ENCODE data around the gene RRP15.

Gene RRP15

DNA sequence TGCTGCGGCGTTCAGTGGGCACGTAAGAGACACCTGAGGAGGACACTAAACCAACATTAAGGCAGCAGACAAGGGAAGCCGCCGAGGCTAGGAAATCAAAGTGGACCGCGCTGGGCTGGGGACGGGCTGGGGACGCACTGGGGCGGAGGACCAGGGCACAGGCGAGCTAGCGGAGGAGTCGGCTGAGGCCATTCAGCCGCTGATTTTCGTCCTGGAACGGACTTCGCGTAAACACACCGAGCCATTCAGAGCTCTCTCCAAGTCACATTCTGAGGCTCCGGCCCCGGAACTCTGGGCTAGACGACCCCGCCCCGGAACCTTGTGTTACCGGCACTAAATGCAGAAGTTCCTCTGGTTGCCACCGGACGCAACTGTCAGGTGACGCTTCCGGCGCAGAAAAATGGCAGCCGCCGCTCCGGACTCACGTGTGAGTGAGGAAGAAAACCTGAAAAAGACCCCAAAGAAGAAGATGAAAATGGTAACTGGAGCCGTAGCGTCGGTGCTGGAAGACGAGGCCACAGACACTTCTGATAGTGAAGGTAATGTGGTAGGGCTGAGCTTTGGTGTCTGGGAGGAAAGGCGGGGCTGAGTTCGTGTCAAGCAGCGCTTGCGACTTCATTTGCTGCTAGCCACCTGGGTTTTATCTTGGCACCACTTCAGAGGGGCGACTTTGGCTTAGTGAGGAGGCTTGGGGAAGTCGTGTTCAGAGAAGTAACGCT is at the start of gene RRP15:
Gene RRP15 (plus strand): TSS at position 377 of the 719 bp plus-strand sequence. CDS start 24 bp downstream, at position 401.
- peak; percentile 85 for DNase-seq

DNA sequence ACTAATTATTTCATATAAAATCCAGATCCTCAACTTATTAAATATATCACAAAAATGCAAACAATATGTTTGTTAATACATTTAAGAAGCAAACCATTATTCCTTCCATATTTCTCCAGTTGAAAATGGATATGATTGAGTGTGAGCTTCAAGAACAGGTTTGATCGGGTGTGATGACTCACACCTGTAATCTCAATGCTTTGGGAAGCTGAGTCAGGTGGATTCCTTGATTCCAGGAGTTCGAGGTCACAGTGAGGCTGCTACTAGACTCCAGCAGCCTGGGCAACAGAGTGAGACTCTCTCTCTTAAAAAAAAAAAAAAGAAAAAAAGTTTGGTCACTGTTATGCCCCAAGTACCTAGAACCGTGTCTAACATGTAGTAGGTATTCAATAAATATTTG is 42.9 kb upstream of the RRP15 start:
- DNase-seq, result no peak

- DNase-seq, result no peak
These were observed 37.8 kb upstream of the RRP15 start for GRCh38 chr1:218247339-218247738.

DNA sequence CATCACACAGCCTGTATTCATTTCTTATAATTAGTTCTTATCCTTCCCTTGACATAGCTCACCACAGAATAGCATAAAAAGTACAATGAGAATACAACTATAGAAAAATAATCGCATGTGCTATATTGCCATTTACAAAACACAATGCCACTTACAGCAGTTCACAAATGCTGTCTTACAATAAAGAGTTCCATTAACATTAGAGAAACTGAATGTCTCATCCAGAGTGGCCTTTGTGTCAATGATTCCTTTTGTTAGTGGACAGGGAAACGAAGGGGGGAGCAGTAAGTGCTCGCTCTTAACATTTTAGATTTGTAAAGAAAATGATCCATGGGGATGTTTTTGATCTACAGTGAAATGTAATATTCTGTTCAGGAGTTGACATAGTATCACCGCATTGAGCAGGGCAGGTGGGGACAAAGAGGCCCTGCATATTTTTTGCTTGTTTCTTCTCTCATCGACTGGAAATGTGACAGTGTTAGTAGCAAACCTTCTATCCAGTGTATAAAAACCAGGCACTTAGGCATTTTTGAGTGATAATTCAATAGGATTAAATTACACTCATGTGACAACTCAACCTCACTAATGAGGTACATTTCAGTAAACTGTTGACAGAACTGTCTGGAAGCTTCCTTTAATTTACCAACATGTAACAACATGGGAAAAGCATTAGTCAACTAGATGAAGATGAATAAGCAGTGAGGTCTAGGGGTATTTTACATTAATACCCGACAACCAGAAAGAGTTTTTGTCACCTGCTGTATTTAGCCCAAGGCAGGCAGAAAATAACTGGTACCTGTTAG is 35.6 kb upstream of the RRP15 start:
- no peak for DNase-seq

GRCh38 chr1:218250492-218250891 is 34.6 kb upstream of the RRP15 start:
- DNase-seq, result no peak

DNA sequence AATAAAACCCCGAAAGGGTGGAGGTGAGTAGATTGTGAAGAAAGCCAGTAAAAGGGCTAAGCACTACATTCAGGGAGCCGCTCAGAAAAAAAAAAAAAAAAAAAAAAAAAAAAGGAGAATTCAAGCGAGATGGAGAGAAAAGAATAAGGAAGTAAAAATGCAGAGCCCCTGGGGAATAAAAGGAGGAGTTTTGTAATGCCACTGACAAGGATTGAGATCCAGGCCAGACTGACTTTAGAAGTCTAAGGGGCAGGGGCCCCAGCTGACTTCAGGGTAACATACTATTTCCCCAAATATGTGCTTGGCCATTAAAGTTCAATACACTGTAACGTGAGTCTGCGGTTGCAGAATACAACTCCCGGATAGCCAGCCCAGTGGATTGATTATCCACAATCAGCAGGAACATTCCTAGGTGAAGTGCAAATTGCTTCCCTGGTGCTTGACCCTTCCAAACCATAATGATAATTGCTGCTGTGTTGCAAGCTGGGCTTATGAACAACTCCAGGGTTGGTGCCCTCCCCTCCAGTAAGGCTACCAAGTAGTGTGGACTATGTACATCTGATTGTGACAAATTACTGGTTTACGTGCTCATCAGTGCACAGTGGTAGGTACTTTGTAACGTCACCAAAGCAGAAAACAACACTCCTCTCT is 30.7 kb upstream of the RRP15 start:
- no peak for DNase-seq

DNA sequence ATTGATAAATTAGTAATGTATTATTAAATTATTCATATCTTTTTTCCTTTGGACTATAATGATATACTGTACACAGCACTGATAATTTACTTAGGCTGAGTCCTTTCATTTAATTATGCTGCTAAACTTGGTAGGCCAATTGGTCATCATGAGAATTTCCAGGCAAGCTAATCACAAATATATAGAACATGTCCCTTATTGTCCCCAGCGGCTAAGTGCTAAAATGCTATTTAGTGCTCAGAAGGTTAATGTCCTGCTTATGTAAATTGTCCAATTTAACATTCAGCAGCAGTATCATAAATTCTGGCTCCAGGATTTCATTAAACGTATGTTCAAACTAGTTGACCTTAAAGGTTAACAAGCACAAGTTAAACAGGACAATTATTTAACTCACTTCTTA is 30.0 kb upstream of the RRP15 start:
- no peak for DNase-seq

DNA sequence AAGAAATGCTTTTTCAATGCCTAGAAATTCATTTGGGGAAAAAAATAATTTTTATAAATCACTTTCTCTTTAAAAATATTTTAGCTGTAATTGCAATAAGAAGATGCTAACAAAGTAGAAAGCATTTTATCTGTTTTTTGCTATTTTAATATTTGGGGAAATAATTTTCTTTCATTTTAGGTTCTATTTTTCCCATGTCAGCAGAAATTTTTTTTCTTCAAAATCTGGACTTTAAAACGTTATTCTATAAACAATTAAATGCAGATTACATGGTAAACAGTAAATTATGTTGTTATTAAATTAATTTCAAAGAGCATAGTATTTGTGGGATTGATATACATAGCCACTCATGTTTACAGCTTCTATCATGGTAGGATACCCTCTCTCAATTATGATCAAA is 27.7 kb upstream of the RRP15 start:
- DNase-seq, result no peak

DNA sequence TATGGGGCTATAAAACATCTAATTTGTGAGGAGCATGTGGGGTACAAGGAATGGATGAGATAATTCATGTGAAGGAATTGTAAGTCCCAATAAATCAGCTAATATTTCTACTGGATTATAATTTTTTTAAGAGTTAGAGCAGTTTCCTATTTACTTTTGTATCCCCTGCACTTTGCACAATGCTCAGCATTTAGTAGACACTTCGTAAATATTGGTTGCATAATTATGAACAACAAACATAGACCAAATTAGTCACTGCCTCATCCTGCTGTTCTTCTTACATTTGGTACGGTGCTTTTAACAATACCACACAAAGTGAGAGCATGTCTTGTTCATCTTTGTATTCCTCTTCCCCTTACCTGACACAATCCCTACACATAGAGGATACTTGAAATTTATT is 27.1 kb upstream of the RRP15 start:
- no peak for DNase-seq

DNA sequence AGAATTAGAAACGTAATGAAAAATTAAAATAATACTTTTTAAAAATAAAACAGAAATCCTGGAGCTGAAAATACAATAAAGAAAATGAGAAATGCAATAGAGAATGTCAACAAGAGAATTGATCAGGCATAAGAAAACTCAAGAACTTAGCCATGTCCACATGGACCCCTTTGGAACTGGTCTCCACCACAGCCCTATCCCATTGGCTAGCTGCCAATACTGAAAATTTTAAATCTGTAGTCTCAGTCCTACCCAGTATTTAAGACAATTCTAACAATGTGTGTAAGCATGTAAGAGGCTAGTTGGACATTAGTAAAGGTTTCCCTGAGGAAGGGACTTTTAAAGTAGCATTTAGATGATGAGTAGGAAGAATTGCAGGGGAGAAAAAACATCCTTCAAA is 25.8 kb upstream of the RRP15 start:
- DNase-seq, result no peak

DNA sequence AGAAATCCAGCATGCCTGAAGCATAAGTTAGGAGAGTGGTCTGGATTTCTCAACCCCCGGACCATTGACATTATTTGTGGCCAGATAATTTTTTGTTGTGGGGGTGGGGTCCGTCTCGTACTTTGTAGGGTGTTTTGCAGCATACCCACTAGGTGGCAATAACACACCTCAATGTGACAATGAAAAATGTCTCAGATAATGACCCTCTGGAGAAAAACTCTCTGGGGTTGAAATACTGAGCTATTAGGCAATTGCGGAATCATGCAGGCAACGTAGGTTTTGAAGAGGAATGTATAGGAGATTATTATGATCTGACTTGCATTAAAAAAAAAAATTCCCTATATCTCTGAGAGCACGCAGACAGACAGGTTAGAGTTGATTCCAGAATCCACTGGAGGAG is 25.3 kb upstream of the RRP15 start:
- DNase-seq, result no peak

- no peak for DNase-seq
These were observed 22.8 kb upstream of the RRP15 start for GRCh38 chr1:218262259-218262658.

DNA sequence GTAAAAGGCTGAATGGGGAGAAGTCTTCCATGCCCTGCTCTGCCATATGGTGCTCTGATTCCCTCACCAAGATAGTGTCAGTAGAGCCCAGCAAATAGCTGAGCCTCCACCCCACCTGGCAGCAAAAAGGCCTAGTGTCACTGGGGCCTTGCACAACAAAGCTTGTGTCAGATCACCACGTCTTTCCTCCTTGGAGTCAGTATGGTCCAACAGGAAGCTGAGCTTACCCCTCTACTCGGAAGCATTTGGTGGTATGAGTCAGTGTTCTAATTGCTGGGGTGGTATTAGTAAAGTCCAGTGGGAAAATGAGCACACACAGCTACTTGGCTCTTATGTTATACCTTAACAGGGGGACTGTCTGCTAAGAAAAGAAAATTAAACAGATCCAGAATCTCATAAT is 18.7 kb upstream of the RRP15 start:
- DNase-seq, result no peak

DNA sequence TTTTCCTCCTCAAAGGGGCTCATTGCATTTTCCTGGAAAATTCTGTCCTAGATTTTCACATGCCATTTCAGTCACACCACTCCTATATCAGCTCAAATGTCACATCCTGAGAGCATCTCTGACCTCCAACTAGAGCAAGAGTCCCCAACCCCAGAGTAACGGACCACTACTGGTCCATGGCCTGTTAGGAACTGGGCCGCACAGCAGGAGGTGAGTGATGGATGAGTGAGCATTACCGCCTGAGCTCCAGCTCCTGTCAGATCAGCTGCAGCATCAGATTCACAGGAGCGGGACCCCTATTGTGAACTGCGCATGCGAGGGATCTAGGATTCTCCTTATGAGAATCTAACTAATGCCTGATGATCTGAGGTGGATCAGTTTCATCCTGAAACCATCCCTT is 12.7 kb upstream of the RRP15 start:
- no peak for DNase-seq

DNA sequence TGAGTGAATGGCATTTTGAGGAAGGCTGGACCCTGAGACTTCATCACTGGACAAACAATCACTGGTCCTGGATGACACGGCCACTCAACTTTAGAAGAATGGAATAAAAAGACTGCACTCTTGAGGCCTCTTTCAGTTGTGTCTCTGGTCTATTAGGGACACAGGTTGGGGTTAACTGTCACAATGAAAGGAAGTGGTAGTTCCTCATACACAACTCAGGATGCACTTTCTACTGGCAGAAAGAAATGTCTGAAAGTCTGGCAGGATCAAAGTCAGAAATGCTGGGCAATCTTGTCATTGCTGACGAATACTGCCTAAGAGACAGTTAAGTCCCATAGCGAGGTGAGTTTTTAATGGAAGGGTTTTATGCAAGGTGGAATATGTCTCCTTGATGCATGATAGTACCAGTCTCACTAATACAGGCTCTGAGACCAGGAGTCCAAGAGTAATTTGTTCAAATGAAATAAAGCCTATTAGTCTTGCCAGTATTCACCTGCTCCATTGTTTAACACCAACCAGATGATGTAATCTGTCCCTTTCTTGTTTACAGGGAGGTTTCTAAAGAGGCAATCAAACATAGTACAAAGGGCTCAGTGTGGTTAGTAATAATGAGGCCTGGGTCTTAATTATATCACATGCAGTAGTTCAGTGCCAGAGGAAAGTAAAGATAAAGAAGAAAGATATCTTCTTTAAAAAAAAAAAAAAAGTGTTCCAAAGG is 11.2 kb upstream of the RRP15 start:
- no peak for DNase-seq

DNA sequence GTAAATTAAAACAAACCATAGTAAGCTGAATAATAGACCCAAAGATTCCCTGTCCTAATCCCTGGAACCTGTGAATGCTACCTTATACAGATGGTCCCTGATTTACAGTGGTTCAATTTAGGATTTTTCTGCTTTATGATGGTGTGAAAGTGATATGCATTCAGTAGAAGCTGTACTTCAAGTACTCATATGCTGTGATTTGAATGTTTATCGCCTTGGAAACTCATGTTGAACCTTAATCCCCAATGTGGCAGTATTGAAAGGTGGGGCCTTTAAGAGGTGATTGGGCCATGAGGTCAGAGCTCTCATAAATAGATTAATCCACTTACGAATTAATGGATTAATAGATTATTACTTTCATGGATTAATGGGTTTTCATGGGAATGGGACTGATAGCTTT is 10.6 kb upstream of the RRP15 start:
- DNase-seq, result no peak

DNA sequence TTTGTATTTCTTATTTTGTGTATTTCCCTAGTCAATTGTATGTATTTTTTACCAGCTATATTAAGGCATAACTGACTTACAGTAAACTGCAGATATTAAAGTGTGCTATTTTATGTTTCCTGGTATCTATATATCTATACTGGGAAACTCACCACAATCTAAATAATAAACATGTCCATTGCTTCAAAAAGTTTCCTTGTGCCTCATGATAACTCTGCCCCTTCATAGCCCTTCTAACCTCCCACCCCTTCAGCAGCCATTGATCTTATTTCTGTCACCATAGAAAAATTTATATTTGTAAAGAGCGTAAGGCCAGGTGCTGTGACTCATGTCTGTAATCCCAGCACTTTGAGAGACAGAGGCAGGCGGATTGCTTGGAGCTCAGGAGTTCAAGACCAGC is 9.3 kb upstream of the RRP15 start:
- no peak for DNase-seq

DNA sequence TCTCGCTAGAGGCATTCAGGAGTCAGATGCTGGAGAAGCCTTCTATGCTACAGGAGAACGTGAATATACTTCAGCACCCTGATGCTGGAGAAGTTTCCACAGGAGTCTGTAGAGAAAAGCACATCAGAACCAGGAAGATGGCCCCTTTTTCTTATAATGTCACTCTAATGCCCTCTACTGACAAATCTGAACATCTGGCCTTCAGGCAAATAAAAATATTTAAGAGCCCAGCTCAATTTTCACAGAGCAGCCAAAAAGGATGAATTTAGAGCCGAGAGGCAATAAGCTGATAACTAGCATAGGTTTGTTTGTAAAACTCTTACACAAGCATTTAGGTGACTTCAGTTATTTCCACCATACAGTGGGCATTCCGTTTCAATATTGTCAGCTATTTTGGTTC is 3.8 kb upstream of the RRP15 start:
- DNase-seq, result no peak

GRCh38 chr1:218284377-218284916 is 646 bp upstream of the RRP15 start:
- DNase-seq, result no peak

DNA sequence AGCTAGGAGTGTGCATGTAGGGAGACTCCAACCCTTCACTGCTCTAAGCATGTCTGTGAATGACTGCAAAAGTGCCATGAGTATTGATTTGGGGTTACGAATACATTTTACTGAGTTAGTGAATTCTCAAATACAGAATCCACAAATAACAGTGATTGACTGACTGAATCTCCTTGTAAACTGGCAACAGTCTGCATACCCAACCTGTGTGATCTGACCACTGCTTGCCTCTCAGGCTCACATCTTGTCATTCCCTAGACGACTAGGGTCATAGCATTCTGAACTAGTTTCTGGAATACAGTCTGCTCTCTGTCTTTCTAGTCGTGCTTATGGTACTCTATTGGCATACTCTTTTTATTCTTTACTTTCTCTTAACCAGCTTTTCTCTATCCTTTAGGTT is 7.4 kb downstream of the RRP15 start:
- DNase-seq, result no peak

GRCh38 chr1:218294546-218294945 is 9.5 kb downstream of the RRP15 start:
- DNase-seq, result no peak

- DNase-seq, result no peak
These were observed 11.1 kb downstream of the RRP15 start for GRCh38 chr1:218296162-218296561.

GRCh38 chr1:218297461-218297860 is 12.4 kb downstream of the RRP15 start:
- no peak for DNase-seq

Data from activated gamma-delta T cell treated with Interleukin-2 at 50 U/mL for 16 hours (primary cell).